ENCODE results near the gene TRAPPC13. TPM values are rescaled to one million over a fixed set of nuclear protein-coding genes. Genes with fewer than 3 reads are reported as not detected.

The TRAPPC13 gene
- total and polyA plus RNA-seq, 2 experiments from 2014 or later: 16.3 to 20.1 TPM

GRCh38 chr5:65708145-65708544, 83.3 kb downstream of the TRAPPC13 start (continued):
- no peak for TF ChIP-seq CTCF (conservative IDR thresholded peaks at IDR 0.05; ENCODE audit: low read depth in 2 of 2)

Small RNAs within 50 kb of the gene (small RNA-seq; reads per million reads assigned to genes)
- not detected for gene RNU6-540P (ENCODE audit: low replicate concordance)

Other genes starting within 250 kb of the TRAPPC13 start
- 1.0 and 2.0 TPM in 2 replicates for gene ADAMTS6, start 143.1 kb upstream of the TRAPPC13 start, total RNA-seq (2014; rRNA removed; shearing (Covaris generic))
- 0.61 and 0.78 TPM in 2 replicates for gene ADAMTS6, start 143.1 kb upstream of the TRAPPC13 start, polyA plus RNA-seq (2016; fragmentation: Nextera tagmentation; extraction: Ambion mirVana)
- 50.2 and 54.9 TPM in 2 replicates for gene CENPK, start 61.9 kb upstream of the TRAPPC13 start, total RNA-seq (2014; rRNA removed; shearing (Covaris generic))
- gene CENPK, start 61.9 kb upstream of the TRAPPC13 start, polyA plus RNA-seq (2016; fragmentation: Nextera tagmentation; extraction: Ambion mirVana): 122 and 137 TPM in 2 replicates
- gene PPWD1, start 61.7 kb upstream of the TRAPPC13 start, total RNA-seq (2014; rRNA removed; shearing (Covaris generic)): 57.1 and 57.2 TPM in 2 replicates
- gene PPWD1, start 61.7 kb upstream of the TRAPPC13 start, polyA plus RNA-seq (2016; fragmentation: Nextera tagmentation; extraction: Ambion mirVana): 27.6 and 34.8 TPM in 2 replicates
- gene TRIM23, start 694 bp upstream of the TRAPPC13 start, total RNA-seq (2014; rRNA removed; shearing (Covaris generic)): 10.4 and 16.6 TPM in 2 replicates
- 5.4 and 6.5 TPM in 2 replicates for gene TRIM23, start 694 bp upstream of the TRAPPC13 start, polyA plus RNA-seq (2016; fragmentation: Nextera tagmentation; extraction: Ambion mirVana)
- 4.2 and 5.1 TPM in 2 replicates for gene SHLD3, start within 50 bp of the TRAPPC13 start, total RNA-seq (2014; rRNA removed; shearing (Covaris generic))
- gene SHLD3, start within 50 bp of the TRAPPC13 start, polyA plus RNA-seq (2016; fragmentation: Nextera tagmentation; extraction: Ambion mirVana): 4.8 and 7.0 TPM in 2 replicates
- gene SGTB, start 97.1 kb downstream of the TRAPPC13 start, total RNA-seq (2014; rRNA removed; shearing (Covaris generic)): 12.5 and 14.8 TPM in 2 replicates
- gene SGTB, start 97.1 kb downstream of the TRAPPC13 start, polyA plus RNA-seq (2016; fragmentation: Nextera tagmentation; extraction: Ambion mirVana): 6.4 and 8.0 TPM in 2 replicates
- 155 and 168 TPM in 2 replicates for gene NLN, start 97.2 kb downstream of the TRAPPC13 start, total RNA-seq (2014; rRNA removed; shearing (Covaris generic))
- 49.5 and 56.4 TPM in 2 replicates for gene NLN, start 97.2 kb downstream of the TRAPPC13 start, polyA plus RNA-seq (2016; fragmentation: Nextera tagmentation; extraction: Ambion mirVana)

Measured in GM23338 (cell line).